KMS-11 (cell line): Measurements from ENCODE around the gene PLEKHD1.

Experiments used
- H2AFZ ChIP-seq: fragments of 200-600 bp; sonication (generic); 2 replicates; pipeline ENCODE4 v1.6.1; 2016; ENCODE audit warnings: antibody characterized with exemption, mixed run types, low read depth
- H3K27ac ChIP-seq: fragments of 200-600 bp; sonication (generic); 2 replicates; pipeline ENCODE4 v1.6.1; 2016; ENCODE audit warnings: mild to moderate bottlenecking, mixed run types
- H3K27me3 ChIP-seq: fragments of 200-600 bp; sonication (generic); 2 replicates; pipeline ENCODE4 v1.6.1; 2017; ENCODE audit warnings: mild to moderate bottlenecking, low read depth, mixed run types, moderate library complexity; ENCODE audit not compliant: insufficient read depth
- H3K36me3 ChIP-seq: fragments of 200-600 bp; sonication (generic); 2 replicates; pipeline ENCODE4 v1.6.1; 2017; ENCODE audit warnings: mild to moderate bottlenecking, mixed run types; ENCODE audit not compliant: insufficient read depth
- H3K4me1 ChIP-seq: fragments of 200-600 bp; sonication (generic); 2 replicates; pipeline ENCODE4 v1.6.1; 2016; ENCODE audit warnings: mild to moderate bottlenecking, low read depth, mixed run types; ENCODE audit not compliant: poor library complexity, severe bottlenecking
- H3K4me2 ChIP-seq: fragments of 200-600 bp; sonication (generic); 2 replicates; pipeline ENCODE4 v1.7.0; 2016; ENCODE audit warnings: mild to moderate bottlenecking, mixed run types
- H3K4me3 ChIP-seq: fragments of 200-600 bp; sonication (generic); IDR thresholded peaks from 2 replicates; pipeline ENCODE4 v1.6.1; 2017; ENCODE audit warnings: low read depth, low read length, mixed read lengths; ENCODE audit not compliant: insufficient read depth
- H3K79me2 ChIP-seq: fragments of 200-600 bp; sonication (generic); 2 replicates; pipeline ENCODE4 v1.6.1; 2016; ENCODE audit warnings: low read depth, mixed run types; ENCODE audit not compliant: insufficient read depth
- H3K9ac ChIP-seq: fragments of 200-600 bp; sonication (generic); 2 replicates; pipeline ENCODE4 v1.6.1; 2016; ENCODE audit warnings: mild to moderate bottlenecking, mixed run types
- H4K20me1 ChIP-seq: fragments of 200-600 bp; sonication (generic); 2 replicates; pipeline ENCODE4 v1.6.1; 2016; ENCODE audit warnings: mild to moderate bottlenecking, mixed run types; ENCODE audit not compliant: insufficient read depth
- CTCF ChIP-seq: fragments of 200-600 bp; sonication (generic); conservative IDR thresholded peaks from 2 replicates; pipeline ENCODE4 v1.6.1; 2017; ENCODE audit warnings: low read depth, mild to moderate bottlenecking, antibody characterized with exemption, low read length, moderate library complexity, mixed read lengths

PLEKHD1 gene

GRCh38 chr14:69487226-69487625 lies 2.7 kb downstream of the PLEKHD1 start:
- peaks cover 6% of the 10 kb centered on the region for H3K4me1 ChIP-seq
- H2AFZ ChIP-seq = no peak overlapping the region
- no peaks in the 10 kb centered on the region for H3K36me3 ChIP-seq
- H3K4me2 ChIP-seq = no peak overlapping the region
- no peaks in the 10 kb centered on the region for H4K20me1 ChIP-seq
- no peaks in the 10 kb centered on the region for H3K27me3 ChIP-seq
- no peak for TF ChIP-seq CTCF
- H3K4me3 ChIP-seq = no peak overlapping the region
- H3K9ac ChIP-seq = no peak overlapping the region
- H3K79me2 ChIP-seq = no peaks in the 10 kb centered on the region
- H3K27ac ChIP-seq = no peak overlapping the region

GRCh38 chr14:69487771-69488170 lies 3.2 kb downstream of the PLEKHD1 start:
- Histone ChIP-seq H3K4me2 (no peak overlapping the region), H3K4me1 (peaks cover under 1% of the 10 kb centered on the region), H3K9ac (no peak overlapping the region), H3K27ac (no peak overlapping the region), H4K20me1 (no peaks in the 10 kb centered on the region), H3K4me3 (no peak overlapping the region), H3K27me3 (no peaks in the 10 kb centered on the region), H3K36me3 (no peaks in the 10 kb centered on the region), H3K79me2 (no peaks in the 10 kb centered on the region), H2AFZ (no peak overlapping the region)
- TF ChIP-seq CTCF = no peak

DNA sequence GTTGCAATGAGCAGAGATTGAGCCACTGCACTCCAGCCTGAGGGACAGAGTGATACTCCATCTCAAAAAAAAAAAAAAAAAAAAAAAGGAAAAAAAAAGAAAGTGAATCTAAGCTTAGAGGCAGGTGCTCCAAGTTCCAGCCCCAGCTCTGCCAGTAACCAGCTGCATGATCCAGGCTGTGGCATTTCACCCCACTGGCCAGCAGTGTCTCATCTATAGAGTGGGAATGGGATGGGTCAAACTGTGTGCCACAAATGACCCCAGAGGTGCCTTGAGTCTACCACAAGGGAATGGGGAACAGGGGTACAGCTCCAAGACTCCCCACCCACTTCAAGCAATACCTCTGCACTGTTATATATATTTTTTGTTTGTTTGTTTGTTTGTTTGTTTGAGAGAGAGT lies 5.0 kb downstream of the PLEKHD1 start:
- Histone ChIP-seq H4K20me1 (no peaks in the 10 kb centered on the region), H3K27me3 (no peaks in the 10 kb centered on the region)
- TF ChIP-seq CTCF = no peak

GRCh38 chr14:69490219-69490918 lies 5.8 kb downstream of the PLEKHD1 start:
- H3K27me3 ChIP-seq = no peaks in the 10 kb centered on the region
- no peaks in the 10 kb centered on the region for H3K4me1 ChIP-seq

More for the DNA sequence above, 5.0 kb downstream of the PLEKHD1 start:
- Histone ChIP-seq H3K4me2 (no peak overlapping the region), H3K4me1 (no peaks in the 10 kb centered on the region), H3K4me3 (no peak overlapping the region), H3K9ac (no peak overlapping the region), H3K27ac (no peak overlapping the region), H3K36me3 (no peaks in the 10 kb centered on the region), H2AFZ (no peak overlapping the region), H3K79me2 (no peaks in the 10 kb centered on the region)

More at GRCh38 chr14:69490219-69490918, 5.8 kb downstream of the PLEKHD1 start:
- Histone ChIP-seq H3K79me2 (no peaks in the 10 kb centered on the region), H3K9ac (no peak overlapping the region), H3K36me3 (no peaks in the 10 kb centered on the region), H3K27ac (no peak overlapping the region), H3K4me3 (no peak overlapping the region), H3K4me2 (no peak overlapping the region), H4K20me1 (no peaks in the 10 kb centered on the region), H2AFZ (no peak overlapping the region)
- TF ChIP-seq CTCF = no peak
